Progenitor cell of endocrine pancreas (in vitro differentiated cells): ENCODE results near the gene FOS. TPM values are rescaled to one million over a fixed set of nuclear protein-coding genes. Genes with fewer than 3 reads are reported as not detected.

ENCODE experiments used
- DNase-seq: peaks from one replicate; pipeline ENCODE4 v3.0.0; 2021; ENCODE audit warnings: low spot score; ENCODE audit not compliant: unreplicated experiment
- H3K27ac Mint-ChIP-seq: 2 replicates; pipeline ENCODE4 v1.8.0; 2021; ENCODE audit warnings: mild to moderate bottlenecking, moderate library complexity, mixed read lengths
- H3K27me3 Mint-ChIP-seq: 2 replicates; pipeline ENCODE4 v1.8.0; 2021; ENCODE audit warnings: mixed read lengths
- H3K36me3 Mint-ChIP-seq: 2 replicates; pipeline ENCODE4 v1.8.0; 2022; ENCODE audit warnings: mixed read lengths; ENCODE audit not compliant: insufficient read depth
- H3K4me1 Mint-ChIP-seq: 2 replicates; pipeline ENCODE4 v1.8.0; 2021; ENCODE audit warnings: low read depth, mixed read lengths
- H3K4me3 Mint-ChIP-seq: 2 replicates; pipeline ENCODE4 v1.8.0; 2021; ENCODE audit warnings: low read depth, mild to moderate bottlenecking, moderate library complexity, mixed read lengths
- H3K9me3 Mint-ChIP-seq: 2 replicates; pipeline ENCODE4 v1.8.0; 2021; ENCODE audit warnings: low read depth, mixed read lengths
- total RNA-seq: library from RNA; stranded (reverse); gene quantifications from 2 replicates; pipeline ENCODE4 v1.2.1, GENCODE V29; 2021
- TF ChIP-seq, protein P1 (sequence below): fragments of 200-600 bp; sonication (generic); IDR thresholded peaks from one replicate; pipeline ENCODE4 v1.5.0; 2021; ENCODE audit warnings: antibody characterized with exemption, mild to moderate bottlenecking; ENCODE audit not compliant: unreplicated experiment

FOS gene
- total RNA-seq, 1 donor from 2014 or later: 88.8 TPM

DNA sequence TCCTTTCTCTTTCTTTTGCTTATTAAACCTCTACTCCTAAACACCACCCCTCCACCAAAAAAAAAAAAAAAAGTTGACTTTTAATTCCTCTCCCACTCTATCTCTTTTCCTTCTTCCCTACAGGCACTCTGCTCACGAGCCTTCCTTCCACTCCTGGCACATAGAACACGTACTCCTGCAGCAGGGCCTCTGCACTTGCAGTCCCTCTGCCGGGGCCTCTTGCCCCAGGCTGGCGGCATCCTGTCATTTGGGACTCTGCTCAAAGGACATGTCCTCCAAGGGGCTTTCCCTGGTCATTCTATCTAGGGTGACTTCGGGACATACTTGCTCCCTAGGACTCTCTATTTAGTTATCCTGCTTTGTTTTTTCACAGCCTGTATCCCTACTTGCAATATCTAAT is 7.7 kb downstream of the FOS start:
- peaks cover 8% of the 10 kb centered on the region for H3K27me3 Mint-ChIP-seq
- peaks cover 7% of the 10 kb centered on the region for H3K36me3 Mint-ChIP-seq
- no peak overlapping the region for H3K27ac Mint-ChIP-seq
- no peak overlapping the region for H3K4me3 Mint-ChIP-seq
- TF ChIP-seq, protein P1, sequence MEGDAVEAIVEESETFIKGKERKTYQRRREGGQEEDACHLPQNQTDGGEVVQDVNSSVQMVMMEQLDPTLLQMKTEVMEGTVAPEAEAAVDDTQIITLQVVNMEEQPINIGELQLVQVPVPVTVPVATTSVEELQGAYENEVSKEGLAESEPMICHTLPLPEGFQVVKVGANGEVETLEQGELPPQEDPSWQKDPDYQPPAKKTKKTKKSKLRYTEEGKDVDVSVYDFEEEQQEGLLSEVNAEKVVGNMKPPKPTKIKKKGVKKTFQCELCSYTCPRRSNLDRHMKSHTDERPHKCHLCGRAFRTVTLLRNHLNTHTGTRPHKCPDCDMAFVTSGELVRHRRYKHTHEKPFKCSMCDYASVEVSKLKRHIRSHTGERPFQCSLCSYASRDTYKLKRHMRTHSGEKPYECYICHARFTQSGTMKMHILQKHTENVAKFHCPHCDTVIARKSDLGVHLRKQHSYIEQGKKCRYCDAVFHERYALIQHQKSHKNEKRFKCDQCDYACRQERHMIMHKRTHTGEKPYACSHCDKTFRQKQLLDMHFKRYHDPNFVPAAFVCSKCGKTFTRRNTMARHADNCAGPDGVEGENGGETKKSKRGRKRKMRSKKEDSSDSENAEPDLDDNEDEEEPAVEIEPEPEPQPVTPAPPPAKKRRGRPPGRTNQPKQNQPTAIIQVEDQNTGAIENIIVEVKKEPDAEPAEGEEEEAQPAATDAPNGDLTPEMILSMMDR: no peak
- peaks cover 21% of the 10 kb centered on the region for H3K4me1 Mint-ChIP-seq
- DNase-seq: no peak
- H3K9me3 Mint-ChIP-seq: no peaks in the 10 kb centered on the region

DNA sequence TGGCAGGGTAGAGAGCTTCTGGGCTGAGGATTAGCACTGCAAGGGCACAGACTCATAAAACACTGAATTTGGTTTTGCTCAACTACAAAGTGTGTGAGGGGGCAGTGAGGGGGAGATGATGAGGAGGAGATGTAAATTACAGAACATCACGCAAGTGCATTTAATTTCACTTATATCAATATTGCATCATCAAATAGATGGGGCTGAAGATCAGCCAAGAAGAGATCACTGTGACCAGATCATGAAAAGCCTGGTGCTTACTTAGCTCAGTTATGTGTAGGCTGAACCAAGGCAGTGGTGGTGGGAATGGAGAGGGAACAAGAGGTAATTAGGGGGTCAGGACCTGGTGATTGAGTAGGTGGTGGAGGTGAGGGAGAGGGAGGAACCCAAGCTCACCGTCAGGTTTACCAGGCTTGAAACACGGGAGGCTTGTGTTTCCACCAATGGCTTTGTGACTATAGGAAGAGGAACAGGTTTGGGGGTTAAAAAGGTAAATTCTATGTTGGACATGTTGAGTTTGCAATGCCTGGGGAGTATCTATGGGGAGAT is 11.3 kb downstream of the FOS start:
- Mint-ChIP-seq H3K4me3 (no peak overlapping the region), H3K27ac (no peak overlapping the region), H3K9me3 (no peaks in the 10 kb centered on the region)

DNA sequence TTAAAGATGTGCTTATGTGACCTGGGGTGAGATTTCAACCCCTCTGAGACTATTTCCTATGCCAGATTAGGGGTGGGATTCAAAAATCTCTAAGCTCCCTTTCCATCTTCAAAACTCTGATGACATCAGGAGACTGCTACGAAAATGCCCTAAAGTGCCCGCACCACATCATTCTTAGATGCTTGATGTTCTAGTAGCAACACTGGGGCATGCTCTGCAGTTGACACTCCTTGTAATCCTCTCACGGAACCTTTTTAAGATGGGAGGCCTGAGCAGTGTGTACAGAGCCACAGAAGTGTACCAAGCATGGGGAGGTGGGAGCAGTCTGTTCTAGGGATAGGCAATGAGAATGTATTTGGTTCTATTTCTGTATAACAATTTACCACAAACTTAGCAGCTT is 12.2 kb downstream of the FOS start:
- TF ChIP-seq, protein P1: no peak
- no peaks in the 10 kb centered on the region for H3K36me3 Mint-ChIP-seq
- peaks cover 3% of the 10 kb centered on the region for H3K27me3 Mint-ChIP-seq
- no peak for DNase-seq
- H3K4me3 Mint-ChIP-seq: no peak overlapping the region
- no peaks in the 10 kb centered on the region for H3K9me3 Mint-ChIP-seq
- H3K27ac Mint-ChIP-seq: no peak overlapping the region
- peaks cover 15% of the 10 kb centered on the region for H3K4me1 Mint-ChIP-seq

More for the DNA sequence above, 11.3 kb downstream of the FOS start:
- Mint-ChIP-seq H3K4me1 (peaks cover 10% of the 10 kb centered on the region), H3K36me3 (no peaks in the 10 kb centered on the region), H3K27me3 (peaks cover 3% of the 10 kb centered on the region)
- TF ChIP-seq, protein P1: no peak
- DNase-seq: no peak

DNA sequence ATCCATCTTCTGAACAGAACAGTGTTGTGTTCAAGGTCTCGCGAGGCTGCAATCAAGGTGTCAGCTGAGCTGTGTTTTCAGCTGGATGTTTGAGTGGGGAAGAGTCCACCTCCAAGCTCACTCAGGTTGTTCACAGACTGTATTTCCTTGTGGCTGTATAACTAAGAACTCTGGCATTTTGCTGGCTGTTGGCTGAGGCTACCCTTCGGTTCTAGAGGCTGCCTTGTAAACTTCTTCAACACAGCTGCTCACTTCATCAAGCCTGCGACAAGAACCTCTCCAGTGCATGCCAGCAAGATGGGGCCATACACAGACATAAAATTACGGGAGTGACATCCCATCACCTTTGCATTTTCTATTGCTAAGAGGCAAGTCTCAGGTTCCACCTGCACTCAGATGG is 12.7 kb downstream of the FOS start:
- Mint-ChIP-seq H3K27ac (no peak overlapping the region), H3K4me3 (no peak overlapping the region), H3K27me3 (peaks cover 3% of the 10 kb centered on the region), H3K36me3 (no peaks in the 10 kb centered on the region), H3K4me1 (peaks cover 17% of the 10 kb centered on the region), H3K9me3 (no peaks in the 10 kb centered on the region)
- no peak for DNase-seq
- TF ChIP-seq, protein P1: no peak

DNA sequence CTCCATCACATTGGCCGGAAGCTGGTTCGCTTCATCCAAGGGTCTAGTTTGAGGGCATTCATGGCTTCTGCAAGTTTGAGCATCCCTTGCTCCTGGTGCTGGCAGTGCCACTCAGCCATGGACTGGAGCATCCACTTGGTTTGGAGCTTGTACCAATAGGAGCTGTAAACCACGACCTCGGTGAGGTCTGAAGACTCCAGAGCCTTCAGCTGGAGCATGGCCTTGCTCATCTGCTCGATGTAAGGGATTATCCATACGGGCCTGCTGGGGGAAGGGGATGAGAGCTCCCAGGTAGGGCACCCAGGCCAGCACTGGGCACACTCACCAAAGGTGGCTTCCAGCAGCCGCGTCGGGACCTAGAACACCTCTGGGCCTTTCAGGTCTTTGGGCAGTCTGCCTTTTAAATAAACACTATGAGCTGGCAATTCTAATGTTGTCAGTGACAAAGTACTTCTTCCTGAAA is 13.5 kb downstream of the FOS start:
- Mint-ChIP-seq H3K4me3 (no peak overlapping the region), H3K4me1 (peaks cover 15% of the 10 kb centered on the region), H3K36me3 (no peaks in the 10 kb centered on the region), H3K9me3 (no peaks in the 10 kb centered on the region), H3K27ac (no peak overlapping the region), H3K27me3 (peaks cover under 1% of the 10 kb centered on the region)
- DNase-seq: no peak
- TF ChIP-seq, protein P1: no peak
